IPS DF 19.7 (cell line): ENCODE measurements around the gene HCFC1R1.

Experiments used
- DNase-seq: peaks from one replicate; pipeline ENCODE4 v3.0.0-alpha.2; 2013; ENCODE audit warnings: low read depth, low spot score

The HCFC1R1 gene

DNA sequence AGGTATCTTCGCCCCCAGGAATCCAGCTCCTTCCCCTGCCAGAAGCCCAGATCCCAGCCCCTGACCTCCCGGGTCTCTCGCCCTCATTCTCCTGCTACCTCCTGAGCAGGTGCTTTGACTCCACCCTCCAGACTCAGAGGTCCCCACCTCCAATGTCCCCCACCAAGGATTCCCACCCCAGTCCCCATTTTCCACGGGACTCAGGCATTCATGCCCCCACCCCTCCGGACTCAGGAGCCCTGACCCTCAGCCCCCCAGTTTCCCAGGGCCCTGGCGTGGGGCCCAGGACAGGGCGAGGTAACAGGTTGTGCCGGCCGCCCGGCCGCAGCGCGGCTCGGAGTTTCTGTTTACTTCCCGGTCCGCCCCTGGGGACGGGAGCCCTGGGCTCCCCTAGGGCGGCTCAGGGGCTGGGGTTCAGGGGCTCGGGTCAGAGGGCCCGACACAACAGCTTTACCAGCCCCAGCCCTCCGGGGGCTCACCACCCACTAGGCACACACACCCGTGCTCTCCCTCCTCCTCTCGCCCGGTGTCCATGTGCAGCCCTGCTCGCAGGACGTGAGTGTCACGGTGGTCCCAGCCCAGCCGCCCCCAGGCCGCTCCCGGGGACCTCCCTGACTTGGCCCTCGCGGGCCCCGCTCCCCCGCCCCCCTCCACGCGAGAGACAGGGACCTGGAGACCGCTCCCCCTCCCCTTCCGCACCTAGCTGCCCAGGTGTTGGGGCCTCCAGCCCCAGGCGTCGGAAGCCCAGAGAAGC, 12.4 kb upstream of the HCFC1R1 start:
- DNase-seq = no peak

DNA sequence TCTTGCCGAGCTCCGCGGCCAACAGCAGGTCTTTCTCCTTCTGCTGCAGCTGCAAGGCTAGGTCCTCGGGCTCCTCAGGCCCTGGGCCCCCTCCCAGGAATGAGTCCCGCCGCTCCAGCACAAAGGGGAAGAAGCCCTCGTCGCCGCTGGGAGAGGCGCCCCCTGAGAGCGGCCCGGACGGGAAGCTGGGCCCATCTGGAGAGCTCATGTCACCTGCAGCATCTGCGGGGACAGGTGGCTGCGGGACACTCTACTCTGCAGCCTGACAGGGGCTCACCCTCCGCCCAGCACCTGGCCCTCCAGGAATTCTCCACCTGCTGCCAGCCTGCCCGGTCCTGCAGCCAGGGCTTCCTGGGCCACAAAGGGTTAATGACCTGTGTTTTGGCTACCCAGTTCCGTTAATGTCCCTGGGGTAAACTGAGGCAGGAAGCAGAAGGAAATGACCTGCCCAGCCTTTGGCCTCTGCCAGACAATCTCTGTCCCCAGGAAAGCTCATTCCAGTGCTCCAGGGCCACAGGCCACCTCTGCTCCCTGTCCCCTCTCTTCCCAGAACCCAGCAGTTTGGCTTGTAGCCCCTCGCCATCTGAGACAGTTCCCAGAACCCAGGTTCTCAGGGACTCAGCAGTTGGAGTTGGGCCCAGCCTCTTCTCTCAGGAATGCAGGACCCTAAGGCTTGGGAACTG, 11.7 kb upstream of the HCFC1R1 start:
- DNase-seq = no peak

DNA sequence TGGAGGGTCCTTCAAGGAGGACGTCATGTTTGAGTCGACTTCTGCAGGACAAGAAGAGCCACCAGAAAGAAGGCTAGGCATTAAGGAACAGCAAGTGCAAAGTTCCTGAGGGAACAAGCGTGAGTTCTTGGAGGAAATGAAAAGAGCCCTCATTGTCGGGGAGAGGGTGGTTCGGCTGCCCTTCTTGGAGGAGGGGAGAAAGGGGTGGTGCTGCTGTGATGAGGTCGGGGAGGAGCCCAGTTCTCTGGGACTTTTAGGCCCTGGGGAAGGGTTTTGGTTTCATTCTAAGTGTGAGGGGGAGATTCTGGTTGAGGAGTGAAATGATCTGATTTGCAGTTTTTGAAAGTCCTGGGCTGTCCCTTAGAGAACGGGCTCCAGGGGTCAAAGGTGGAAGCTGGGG, 8.9 kb upstream of the HCFC1R1 start:
- no peak for DNase-seq

DNA sequence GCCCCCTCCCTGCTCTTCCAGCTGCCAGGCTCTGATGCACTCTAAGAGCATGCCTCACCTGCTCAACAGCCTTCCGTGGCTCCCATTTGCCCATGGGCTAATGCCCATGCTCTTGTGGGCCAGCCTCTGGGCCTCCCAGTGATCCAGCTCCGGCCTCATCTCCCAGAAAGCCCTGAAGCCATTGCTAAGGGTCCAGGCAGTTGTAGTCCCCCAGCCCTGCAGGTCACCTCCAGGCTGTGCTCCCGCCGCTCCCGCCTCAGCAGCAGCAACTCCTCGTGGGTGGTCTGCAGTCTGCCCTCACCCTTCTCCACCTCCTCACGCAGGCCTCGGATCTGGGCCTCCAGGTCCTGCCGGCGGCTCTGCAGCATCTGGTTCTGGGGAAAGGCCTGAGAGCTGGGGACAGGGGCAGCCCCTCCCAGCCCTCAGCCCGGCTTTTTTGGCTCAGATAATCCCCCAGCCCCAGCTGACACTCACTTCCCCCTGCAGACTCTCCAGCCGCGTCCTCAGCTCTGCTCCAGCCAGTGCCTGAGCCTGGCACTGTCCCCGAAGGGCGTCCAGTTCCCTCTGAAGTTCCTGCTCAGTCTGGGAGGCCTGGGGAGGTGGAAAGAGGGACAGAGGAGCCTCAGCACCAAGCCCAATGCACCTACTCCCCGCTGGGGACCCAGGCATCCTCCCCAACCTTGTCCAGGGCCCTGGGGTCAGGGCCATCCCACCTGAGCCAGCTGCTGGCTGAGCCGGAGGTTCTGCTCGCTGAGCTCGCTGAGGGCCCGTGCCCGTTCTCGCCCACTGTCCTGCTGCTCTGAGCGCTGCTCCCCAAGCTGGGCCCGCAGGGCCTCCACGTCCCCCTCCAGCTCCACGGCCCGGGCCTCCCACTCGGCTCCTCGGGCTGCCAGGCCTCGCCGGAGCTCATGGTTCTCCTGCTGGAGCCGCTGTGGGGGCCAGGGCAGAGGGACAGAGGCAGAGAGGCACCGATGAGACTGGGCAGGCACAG, 6.8 kb upstream of the HCFC1R1 start:
- no peak for DNase-seq

DNA sequence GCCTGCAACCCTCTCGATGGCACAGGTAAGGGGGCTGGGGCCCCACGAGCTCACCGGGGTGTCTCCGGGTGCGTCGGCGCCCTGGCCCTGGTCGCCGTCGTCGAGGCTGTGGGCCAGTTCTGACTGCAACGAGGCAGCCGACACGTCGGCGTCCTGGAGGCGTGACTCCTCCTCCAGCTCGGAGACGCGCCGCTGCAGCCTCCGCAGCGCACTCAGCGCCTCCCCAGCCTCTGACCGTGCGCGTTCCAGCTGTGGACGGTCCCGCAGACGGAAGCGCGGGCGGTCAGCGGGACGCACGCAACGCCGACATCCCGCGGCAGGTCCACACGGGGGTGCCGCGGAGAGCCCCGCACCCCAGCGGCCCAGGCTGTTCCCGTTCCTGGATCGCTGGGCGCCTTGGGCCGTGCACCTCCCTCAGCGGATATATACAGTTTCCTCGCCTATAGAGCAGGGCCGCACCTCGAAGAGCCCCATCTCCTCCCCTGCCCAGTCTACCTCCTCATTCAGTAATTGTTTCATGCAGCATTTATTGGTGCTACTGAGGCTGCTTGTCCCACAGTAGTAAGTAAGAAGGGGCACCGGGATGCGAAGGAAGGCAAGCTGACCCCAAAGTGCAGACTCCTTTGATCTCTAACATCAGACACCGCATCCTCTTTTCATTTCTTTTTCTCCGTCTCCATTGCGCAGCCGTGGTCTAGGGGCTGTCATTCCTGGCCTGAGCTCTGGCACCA, 5.9 kb upstream of the HCFC1R1 start:
- DNase-seq = no peak

DNA sequence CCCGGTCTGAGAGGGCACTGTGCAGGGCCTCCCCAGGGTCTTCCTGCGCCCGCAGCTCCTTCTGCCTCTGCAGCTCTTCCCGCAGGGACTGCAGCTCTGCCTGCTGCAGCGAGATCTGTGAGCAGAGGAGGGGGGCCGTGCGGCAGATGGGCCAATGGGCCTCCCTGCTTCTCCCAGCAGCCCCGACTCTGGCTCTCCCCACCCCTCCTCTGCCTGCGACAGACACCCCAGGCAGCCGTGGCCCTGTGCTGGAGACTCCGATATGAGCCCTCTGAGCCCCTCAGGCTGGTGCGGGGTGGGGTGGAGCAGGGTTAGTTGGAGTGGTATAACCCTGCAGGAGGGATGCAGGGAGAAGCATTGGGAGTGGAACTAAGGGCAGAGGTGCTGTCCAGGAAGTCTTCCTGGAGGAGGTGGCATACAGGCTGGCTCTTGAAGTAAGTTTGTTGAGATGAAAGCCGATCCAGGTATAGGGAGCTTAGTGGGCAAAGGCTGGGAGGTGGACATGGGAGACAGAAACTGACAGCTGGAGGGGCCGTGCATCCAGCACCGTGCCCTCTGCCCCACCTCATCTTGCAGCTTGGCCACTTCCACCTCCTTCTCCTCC, 5.1 kb upstream of the HCFC1R1 start:
- DNase-seq = no peak

DNA sequence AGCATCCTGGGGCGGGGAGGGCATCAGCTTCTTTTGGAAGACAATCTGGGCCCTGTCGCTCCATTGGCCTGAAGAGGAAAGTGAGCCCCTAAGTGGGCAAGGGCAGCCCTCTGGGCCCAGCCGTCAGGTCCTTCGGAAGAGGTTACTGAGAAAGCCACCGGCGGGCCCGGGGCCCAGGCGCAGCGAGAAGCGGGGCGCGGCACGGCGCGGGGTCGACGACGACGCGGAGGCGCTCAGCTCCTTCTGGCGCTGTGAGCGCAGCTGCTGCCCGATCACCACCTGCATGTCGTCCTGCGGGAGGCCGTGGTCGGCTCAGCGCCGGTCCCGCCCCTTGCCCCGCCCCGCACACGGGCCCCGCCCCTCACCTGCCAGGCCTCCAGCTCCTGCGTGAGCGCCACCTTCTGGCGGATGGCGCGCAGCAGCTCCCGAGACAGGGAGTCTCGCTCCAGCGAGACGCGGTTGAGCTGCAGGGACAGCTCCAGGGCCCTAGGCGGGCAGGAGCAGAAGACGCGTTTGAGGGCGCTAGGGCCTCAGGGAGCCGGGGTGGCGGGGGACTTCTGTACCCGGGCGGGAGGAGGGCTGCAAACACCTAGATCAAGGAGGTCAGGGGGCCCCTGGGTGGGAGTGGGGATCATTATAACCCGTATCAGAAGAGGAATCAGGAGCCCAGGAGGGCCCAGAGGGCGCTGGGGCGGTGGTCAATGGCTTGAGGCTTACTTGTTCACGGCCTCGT, 4.4 kb upstream of the HCFC1R1 start:
- DNase-seq = no peak

DNA sequence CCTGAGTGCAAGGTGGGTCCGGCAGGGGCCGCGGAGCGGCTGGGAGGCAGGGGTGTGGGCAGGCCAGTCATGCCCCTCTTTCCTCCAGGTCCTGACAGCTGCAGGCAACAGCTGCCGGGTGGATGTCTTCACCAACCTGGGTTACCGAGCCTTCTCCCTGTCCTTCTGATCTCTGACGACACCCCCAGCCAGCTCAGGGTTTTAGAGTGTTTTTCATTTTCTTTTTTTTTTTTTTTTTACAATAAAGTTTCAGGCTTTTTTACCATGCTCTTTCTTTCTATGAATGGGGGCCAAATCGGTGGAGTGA, 3.7 kb upstream of the HCFC1R1 start:
- no peak for DNase-seq

DNA sequence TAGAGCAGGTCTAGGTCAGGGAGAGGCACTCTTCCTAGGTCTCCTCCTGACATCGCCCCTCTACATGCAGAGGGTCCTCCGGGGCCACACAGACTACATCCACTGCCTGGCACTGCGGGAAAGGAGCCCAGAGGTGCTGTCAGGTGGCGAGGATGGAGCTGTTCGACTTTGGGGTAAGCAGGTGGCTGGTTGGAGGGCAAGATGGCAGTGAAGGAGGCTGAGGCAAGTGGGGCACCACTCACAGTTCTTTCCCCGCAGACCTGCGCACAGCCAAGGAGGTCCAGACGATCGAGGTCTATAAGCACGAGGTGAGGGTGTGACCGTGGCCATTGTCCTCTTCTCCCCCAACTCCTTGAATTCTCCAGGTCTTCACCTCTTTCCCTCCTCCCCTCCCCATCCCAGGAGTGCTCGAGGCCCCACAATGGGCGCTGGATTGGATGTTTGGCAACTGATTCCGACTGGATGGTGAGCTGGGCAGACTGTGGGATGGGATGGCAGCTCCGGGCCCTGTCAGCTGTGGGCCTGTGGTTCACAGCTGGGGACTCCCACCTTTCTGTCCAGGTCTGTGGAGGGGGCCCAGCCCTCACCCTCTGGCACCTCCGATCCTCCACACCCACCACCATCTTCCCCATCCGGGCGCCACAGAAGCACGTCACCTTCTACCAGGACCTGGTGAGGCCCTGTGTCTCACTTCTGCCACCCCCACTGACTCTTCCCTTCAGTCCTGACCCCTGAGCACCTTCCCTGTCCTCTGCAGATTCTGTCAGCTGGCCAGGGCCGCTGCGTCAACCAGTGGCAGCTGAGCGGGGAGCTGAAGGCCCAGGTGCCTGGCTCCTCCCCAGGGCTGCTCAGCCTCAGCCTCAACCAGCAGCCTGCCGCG, 3.1 kb upstream of the HCFC1R1 start:
- no peak for DNase-seq

DNA sequence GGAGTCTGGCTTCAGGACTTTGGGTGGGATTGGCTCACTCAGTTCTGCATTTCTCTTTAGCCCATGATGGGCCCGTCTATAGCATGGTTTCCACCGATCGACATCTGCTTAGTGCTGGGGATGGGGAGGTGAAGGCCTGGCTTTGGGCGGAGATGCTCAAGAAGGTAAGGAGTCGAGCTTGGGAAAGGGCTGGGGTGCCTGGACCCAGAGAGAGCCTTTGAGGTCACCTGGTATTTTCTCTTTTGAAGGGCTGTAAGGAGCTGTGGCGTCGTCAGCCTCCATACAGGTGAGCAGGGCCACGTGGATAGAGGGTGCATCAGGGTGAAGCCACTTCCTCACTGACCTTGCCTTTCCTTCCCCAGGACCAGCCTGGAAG, 2.2 kb upstream of the HCFC1R1 start:
- DNase-seq = no peak

DNA sequence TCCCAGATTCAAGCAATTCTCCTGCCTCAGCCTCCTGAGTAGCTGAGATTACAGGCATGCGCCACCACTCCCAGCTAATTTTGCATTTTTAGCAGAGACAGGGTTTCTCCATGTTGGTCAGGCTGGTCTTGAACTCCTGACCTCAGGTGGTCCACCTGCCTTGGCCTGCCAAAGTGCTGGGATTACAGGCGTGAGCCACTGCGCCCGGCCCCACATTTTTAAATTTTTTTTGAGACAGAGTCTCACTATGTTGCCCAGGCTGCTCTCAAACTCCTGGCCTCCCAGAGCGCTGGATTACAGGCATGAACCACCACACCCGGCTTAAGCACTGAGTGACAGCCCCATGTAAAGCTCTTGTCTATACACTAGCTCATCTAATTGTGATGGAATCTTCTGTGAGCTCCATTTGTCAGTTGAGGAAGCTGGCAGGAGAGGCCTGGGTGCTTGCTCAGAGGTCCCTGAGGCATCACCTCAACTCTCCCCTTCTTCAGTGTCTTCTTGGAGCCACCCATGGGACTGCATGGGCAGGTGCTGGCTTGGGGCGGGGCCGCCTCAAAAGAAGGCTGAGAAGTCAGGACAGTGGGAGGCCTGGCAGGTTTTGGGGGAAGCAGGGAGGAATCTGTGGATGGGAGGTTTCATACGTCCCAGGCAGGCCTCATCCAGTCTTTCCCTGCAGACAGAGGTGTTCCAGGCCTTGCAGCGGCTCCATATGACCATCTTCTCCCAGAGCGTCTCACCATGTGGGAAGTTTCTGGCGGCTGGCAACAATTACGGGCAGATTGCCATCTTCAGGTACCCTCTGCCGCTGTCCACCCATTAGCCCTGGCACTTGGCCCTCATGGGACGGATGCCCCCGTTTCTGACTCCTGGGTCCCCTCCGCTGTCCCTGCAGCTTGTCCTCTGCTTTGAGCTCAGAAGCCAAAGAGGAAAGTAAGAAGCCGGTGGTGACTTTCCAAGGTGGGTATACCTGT, 1.6 kb upstream of the HCFC1R1 start:
- no peak for DNase-seq

DNA sequence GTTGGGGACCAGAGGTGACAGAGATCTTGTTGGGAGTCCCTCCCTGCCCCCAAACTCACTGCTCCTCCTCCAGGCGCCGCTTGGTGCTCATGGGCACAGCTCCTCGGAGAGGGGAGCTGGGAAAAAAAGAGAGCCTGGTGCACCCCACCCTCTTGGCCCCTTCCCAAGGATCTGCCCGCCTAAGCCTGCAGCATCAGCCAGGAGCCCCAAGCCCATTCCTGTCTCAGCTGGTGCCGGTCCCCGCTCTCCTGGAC, 400 bp downstream of the HCFC1R1 start:
- DNase-seq = no peak

DNA sequence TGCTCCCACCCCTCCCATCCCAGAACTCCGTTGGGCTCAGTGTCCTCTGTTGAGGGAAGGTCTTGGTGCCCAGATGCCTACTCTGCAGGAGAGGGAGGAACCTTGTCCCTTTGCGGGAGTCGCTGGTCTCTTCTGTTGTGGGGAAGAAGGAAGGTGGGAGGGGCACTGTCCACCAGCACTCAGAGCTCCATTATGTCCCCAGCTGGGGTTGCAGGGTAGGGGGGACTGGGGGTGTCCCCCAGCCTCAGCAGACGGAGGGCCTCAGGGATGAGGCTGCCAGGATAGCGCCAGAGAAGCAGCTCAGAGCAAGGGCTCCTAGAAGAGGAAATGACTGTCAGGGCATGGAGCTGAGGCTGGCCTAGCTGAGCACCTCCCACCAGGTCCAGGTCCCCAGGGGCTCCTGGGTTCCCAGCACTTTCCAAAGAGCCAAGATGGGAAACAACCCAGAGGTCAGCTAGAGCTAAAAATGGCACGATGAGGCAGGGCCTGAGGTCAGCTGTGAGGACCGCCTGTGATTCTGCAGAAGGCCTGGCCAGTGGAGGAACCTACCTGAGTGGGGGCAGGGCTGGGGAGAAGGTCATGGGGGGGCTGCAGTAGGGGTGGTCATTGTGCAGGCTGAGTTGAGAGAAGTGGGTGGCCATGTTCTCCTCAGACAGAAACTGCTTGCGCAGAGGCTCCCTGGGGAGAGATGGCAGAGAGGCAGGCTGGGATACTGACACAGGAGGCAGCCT, 893 bp downstream of the HCFC1R1 start:
- DNase-seq = no peak

DNA sequence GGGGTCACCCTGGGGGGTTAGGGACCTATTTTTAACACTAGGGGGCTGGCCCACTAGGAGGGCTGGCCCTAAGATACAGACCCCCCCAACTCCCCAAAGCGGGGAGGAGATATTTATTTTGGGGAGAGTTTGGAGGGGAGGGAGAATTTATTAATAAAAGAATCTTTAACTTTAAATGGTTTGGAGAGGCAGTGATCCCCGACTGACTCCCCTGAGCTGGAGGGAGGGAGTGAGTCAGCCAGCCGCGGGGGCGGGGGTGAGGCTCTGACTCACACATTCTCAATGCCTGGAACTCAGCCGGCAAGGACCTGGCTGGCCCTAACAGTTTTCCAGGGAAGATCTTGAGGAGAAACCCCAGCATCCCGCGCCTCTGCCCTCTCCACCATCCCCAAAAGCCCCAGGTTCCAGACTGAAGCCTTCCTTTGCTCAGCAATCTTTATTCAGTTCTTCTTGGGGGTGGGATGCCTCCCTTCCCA, 1.5 kb downstream of the HCFC1R1 start:
- DNase-seq = no peak

DNA sequence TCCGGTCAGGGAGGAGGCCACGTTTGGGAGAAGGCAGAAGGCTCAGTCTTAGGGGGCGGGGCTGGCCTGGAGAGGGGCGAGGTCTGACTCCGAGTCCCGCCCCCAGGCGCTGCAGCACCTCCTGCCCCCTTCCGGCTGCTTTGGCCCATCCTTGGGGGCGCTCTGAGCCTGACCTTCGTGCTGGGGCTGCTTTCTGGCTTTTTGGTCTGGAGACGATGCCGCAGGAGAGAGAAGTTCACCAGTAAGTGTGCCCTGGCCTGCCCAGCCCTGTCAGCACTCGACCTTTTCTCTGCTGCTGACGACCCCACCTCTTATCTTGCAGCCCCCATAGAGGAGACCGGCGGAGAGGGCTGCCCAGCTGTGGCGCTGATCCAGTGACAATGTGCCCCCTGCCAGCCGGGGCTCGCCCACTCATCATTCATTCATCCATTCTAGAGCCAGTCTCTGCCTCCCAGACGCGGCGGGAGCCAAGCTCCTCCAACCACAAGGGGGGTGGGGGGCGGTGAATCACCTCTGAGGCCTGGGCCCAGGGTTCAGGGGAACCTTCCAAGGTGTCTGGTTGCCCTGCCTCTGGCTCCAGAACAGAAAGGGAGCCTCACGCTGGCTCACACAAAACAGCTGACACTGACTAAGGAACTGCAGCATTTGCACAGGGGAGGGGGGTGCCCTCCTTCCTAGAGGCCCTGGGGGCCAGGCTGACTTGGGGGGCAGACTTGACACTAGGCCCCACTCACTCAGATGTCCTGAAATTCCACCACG, 2.1 kb downstream of the HCFC1R1 start:
- no peak for DNase-seq

DNA sequence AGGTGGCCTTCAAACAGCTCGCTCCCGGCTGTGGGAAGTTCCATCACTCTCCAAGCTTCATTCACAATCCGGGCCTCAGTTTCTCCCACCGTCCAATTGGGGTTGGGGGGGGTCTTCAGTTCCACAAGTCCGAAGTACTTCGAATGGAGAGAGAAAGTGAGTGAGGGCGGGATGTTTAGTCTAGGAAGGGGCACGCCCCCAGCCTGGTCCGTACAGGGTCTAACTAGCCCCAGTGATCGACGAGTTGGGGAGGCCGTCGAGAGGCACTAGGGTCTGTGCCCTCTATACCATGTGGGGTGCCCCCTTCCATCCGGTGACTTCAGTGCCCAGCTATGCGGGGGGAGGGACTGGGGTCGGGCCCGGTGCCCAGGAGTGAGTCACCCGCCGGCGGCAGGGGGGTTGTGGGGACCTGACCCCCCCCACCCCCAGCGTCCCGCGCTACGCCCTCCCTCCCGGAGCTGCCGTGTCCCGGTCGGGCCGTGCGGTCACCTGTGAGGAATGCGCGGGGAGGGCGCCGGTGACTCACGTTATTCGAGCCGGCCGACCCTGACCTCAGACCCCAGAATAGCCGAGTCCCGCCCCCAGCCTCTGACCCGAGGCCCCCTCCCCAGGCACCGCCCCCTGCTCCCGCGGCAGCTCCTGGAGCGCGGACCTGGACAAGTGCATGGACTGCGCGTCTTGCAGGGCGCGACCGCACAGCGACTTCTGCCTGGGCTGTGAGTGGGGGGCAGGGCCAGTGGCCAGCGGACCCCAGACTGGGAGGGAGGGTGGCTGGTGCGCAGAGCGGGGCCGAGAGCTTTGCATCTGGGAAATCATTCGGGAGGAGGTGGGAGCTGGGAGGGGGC, 2.9 kb downstream of the HCFC1R1 start:
- DNase-seq = no peak
